GM13977 (cell line): Measurements from ENCODE around the gene NPHP4.

Experiments used
- DNase-seq: peaks from one replicate; pipeline ENCODE4 v3.0.0; 2012; ENCODE audit warnings: low spot score
- in situ Hi-C: fragments of 300-500 bp; cut with MboI; formaldehyde crosslinking; loops from one replicate; pipeline ENCODE4 v1.12.0; 2022; ENCODE audit warnings: low sequenced_read_pairs, low pct_unique_long_range_greater_than_20kb, mixed read lengths, inconsistent platforms; ENCODE audit not compliant: unreplicated experiment
- TF ChIP-seq, protein P1 (sequence below): IDR thresholded peaks from 2 replicates; pipeline ENCODE4 v1.5.1; 2012; ENCODE audit warnings: mild to moderate bottlenecking, control low read depth; ENCODE audit not compliant: insufficient read depth; ENCODE audit errors: extremely low read depth, missing control alignments

The NPHP4 gene

DNA sequence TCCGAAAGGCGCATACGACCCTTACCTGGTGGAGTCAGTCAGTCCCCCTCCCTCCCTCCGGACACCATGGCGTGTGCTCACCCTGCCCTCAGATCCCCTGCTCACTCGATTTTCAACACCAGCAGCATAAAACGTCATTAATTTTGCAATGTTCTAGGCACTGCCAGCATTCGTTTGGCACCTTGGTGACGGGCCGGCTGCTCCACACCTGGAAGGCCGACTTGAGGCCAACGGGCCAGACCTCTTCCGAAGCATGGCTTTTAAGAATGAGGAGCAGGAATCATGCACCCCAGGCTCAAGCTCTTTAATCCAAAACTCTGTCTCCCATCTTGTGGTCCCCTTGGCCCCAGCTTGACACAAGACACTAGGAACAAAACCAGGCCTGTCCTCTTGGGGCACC is 33.1 kb downstream of the NPHP4 start:
- DNase-seq, result no peak
- in situ Hi-C loops, result no loop called here
- TF ChIP-seq, protein P1, sequence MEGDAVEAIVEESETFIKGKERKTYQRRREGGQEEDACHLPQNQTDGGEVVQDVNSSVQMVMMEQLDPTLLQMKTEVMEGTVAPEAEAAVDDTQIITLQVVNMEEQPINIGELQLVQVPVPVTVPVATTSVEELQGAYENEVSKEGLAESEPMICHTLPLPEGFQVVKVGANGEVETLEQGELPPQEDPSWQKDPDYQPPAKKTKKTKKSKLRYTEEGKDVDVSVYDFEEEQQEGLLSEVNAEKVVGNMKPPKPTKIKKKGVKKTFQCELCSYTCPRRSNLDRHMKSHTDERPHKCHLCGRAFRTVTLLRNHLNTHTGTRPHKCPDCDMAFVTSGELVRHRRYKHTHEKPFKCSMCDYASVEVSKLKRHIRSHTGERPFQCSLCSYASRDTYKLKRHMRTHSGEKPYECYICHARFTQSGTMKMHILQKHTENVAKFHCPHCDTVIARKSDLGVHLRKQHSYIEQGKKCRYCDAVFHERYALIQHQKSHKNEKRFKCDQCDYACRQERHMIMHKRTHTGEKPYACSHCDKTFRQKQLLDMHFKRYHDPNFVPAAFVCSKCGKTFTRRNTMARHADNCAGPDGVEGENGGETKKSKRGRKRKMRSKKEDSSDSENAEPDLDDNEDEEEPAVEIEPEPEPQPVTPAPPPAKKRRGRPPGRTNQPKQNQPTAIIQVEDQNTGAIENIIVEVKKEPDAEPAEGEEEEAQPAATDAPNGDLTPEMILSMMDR, result no peak

DNA sequence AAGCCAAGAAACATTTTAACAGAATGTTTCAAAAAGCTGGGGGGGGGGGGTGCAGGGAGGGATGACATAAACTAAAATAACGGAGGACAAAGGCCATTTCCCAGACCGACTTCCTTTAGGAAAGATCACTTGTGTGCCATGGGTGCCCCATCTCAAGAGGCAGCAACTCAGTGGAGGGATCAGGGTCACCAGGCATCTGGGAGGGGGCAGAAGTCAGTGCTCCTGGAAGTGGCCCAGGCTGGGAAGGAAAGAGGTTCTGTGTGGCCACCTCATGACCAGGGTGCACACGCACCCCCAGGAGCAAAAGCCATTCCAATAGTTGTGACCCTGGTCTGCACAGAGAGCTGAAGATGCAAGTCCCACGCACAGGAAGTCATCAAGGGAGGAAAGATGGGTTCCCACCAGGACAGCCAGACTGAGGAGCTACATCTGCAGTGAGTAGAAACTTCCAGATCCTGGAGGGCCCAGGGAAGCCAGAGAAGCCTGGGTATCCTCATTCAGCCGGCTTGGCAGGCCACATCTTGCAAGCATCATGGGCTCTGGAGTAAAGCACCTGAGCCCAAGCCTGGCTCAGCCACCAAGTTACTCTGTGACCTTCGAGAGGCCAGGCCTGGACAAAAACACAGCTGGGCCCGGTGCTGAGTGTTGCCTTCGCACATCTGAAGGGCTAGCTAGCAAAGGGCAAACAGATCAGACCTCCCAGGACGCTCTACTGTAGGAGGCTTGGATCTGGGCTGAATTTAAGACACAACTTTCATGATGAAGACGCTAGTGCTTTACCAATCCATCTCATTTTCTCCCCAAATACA is 36.0 kb downstream of the NPHP4 start:
- TF ChIP-seq, protein P1, result no peak
- in situ Hi-C loops, result no loop called here

DNA sequence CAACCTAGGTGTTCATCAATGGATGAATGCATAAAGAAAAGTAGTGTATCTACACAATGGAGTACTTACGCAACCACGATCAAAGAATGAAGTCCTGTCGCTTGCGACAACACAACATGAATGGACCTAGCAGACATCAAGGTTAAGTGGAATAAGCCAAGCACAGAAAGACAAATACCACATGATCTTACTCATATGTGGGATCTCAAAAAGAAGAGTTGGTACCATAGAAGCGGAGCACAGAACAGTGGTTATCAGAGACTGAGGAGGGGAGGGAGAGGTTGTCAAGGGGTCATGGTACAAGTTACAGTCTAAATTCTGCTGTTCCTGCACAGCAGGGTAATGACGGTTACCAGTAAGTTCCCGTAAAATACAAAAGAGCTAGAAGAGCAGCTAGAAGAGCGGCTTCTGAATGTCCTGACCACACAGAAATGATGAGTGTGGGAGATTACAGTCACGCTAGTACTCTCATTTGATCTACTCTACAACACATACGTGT is 36.7 kb downstream of the NPHP4 start:
- TF ChIP-seq, protein P1, result no peak
- no peak for DNase-seq
- in situ Hi-C loops, result no loop called here

More for the DNA sequence above, 36.0 kb downstream of the NPHP4 start:
- no peak for DNase-seq

DNA sequence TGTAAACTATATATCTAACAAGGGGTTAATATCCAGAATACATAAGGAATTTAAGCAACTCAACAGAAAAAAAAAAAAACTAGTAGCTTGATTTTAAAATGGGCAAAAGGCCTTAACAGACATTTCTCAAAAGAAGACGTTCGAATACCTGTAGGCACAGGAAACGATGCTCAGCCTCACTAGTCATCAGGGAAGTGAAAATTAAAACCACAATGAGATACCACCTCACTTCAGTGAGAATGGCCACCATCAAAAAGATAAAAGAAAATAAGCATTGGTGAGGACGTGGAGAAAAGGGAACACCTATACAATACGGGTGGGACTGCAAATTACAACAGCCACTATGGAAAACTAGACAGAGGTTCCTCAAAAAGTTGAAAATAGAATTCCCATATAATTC is 37.3 kb downstream of the NPHP4 start:
- no peak for DNase-seq
- in situ Hi-C loops, result no loop called here
- TF ChIP-seq, protein P1, result no peak

DNA sequence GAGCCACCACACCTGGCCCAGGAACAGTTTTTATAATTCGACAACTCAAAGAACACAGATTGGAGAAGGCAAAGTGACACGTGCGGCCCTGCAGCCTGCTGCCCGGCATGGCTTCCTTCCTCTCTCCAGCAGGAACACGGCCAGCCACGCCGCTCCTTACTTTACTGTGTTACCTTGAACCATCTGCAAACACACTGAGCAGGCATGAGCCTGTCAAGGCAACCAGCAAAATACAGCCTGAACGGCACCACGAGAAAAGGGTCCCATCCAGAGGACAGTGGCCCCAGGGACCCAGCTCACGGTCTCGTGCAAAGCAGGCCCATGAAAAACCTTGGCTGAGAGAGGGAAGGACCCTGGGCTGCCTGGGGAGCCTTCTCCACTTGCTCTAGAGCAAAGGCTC is 38.8 kb downstream of the NPHP4 start:
- TF ChIP-seq, protein P1, result no peak
- in situ Hi-C loops, result no loop called here
- no peak for DNase-seq

DNA sequence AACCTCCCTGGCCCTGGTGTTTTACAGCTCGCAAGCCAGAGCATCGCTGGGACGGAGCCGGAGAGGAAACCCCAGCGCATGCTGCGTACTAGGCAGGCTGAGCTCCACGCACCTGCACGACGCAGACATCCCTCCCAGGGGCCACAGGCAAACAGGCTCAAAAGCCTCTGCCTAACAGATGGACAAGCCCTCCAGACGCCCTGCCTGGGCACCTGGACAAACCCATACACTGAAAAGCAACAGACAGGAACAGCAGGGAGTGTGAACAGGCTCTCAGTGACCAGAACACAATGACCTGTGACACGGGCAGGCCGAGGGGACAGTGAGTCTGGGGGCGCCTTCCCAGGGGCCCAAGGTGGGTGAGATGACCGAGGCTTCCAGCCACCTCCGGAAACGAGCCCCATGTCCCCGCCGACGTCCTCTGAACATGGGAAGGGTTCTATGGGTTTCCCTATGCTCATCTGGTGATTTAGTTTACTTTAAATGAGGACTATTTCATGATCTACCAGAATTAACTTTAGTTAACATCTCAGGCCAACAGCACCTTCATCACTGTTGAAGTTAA is 40.3 kb downstream of the NPHP4 start:
- no peak for DNase-seq
- in situ Hi-C loops, result no loop called here
- TF ChIP-seq, protein P1, result no peak
